Renal cortex interstitium (tissue), 11 donors: ENCODE measurements around the gene FBRSL1. TPM values are rescaled to one million over a fixed set of nuclear protein-coding genes. Genes with fewer than 3 reads are reported as not detected.

Experiments
- DNase-seq, 11 donors: peaks; one replicate each; pipeline ENCODE4 v3.0.0-alpha.2; 2013; ENCODE audit warnings: low read depth in 9 of 11, low spot score in 4 of 11; ENCODE audit errors: extremely low read depth in 1 of 11
- polyA plus RNA-seq, 3 donors: library from polyadenylated mRNA; unstranded; fragments of 120-200 nt; gene quantifications; one replicate each; pipeline ENCODE4 v1.2.1, GENCODE V29; 2013; ENCODE audit not compliant: insufficient read length in 3 of 3

FBRSL1 gene
- polyA plus RNA-seq, 3 donors, result 41.9 to 84.7 (median 70.4) TPM

- DNase-seq, result no peak
Measured at GRCh38 chr12:132543298-132544079, 53.5 kb downstream of the FBRSL1 start.

- DNase-seq, result no peak
Measured at GRCh38 chr12:132544080-132544397, 54.1 kb downstream of the FBRSL1 start.

- no peak for DNase-seq
Measured at GRCh38 chr12:132544498-132544897, 54.5 kb downstream of the FBRSL1 start.

GRCh38 chr12:132545164-132545953, 55.4 kb downstream of the FBRSL1 start:
- no peak for DNase-seq

GRCh38 chr12:132545955-132546354, 56.0 kb downstream of the FBRSL1 start:
- DNase-seq, result no peak

- DNase-seq, result no peak
Measured at GRCh38 chr12:132546647-132547046, 56.7 kb downstream of the FBRSL1 start.

- no peak for DNase-seq
Measured at GRCh38 chr12:132547205-132547740, 57.3 kb downstream of the FBRSL1 start.

GRCh38 chr12:132548430-132549058, 58.6 kb downstream of the FBRSL1 start:
- no peak for DNase-seq

- no peak for DNase-seq
Measured at GRCh38 chr12:132549059-132549458, 59.1 kb downstream of the FBRSL1 start.

GRCh38 chr12:132550014-132550802, 60.3 kb downstream of the FBRSL1 start:
- no peak for DNase-seq

GRCh38 chr12:132550830-132551640, 61.1 kb downstream of the FBRSL1 start:
- no peak for DNase-seq

- DNase-seq, result no peak
Measured at GRCh38 chr12:132551641-132552031, 61.7 kb downstream of the FBRSL1 start.

- DNase-seq, result no peak
Measured at GRCh38 chr12:132554845-132555630, 65.1 kb downstream of the FBRSL1 start.

GRCh38 chr12:132555686-132556085, 65.7 kb downstream of the FBRSL1 start:
- no peak for DNase-seq

- DNase-seq, result no peak
Measured at GRCh38 chr12:132556216-132556615, 66.3 kb downstream of the FBRSL1 start.

GRCh38 chr12:132556801-132557200, 66.8 kb downstream of the FBRSL1 start:
- DNase-seq, result no peak

- DNase-seq, result no peak
Measured at GRCh38 chr12:132557291-132558015, 67.5 kb downstream of the FBRSL1 start.
